A673 (cell line): ENCODE results near the gene NPTX2. TPM values are rescaled to one million over a fixed set of nuclear protein-coding genes. Genes with fewer than 3 reads are reported as not detected.

ENCODE experiments used
- BruUV-seq: library from RNA; stranded (reverse); fragments of 400-500 nt; replicated peaks from 2 replicates; lab custom pipeline; 2021; lab: Mats Ljungman, UMichigan
- CTCF ChIA-PET: fragments of 300-600 bp; sonication (Branson Sonifier 250); formaldehyde crosslinking; loops from one replicate; lab custom pipeline; 2022; ENCODE audit warnings: antibody characterized with exemption; lab: Charles Lee
- POLR2A ChIA-PET: fragments of 300-600 bp; sonication (Branson Sonifier 250); formaldehyde crosslinking; loops from one replicate; lab custom pipeline; 2022; ENCODE audit warnings: antibody characterized with exemption; ENCODE audit not compliant: low non-redundant PET; lab: Charles Lee
- DNase-seq: peaks from one replicate; pipeline ENCODE4 v3.0.0-alpha.2; 2015; ENCODE audit warnings: low spot score
- H3K27ac ChIP-seq: fragments of 200-600 bp; sonication (generic); 2 replicates; pipeline ENCODE4 v1.5.1; 2016; ENCODE audit warnings: mixed run types, low read depth, mild to moderate bottlenecking, mixed read lengths, antibody characterized with exemption, low read length; ENCODE audit not compliant: poor library complexity, severe bottlenecking
- H3K27me3 ChIP-seq: fragments of 200-600 bp; sonication (generic); replicated peaks from 2 replicates; pipeline ENCODE4 v1.6.1; 2017; ENCODE audit warnings: mixed run types, low read depth, mild to moderate bottlenecking, mixed read lengths, antibody characterized with exemption, low read length; ENCODE audit not compliant: insufficient read depth, poor library complexity
- H3K36me3 ChIP-seq: fragments of 200-600 bp; sonication (generic); 2 replicates; pipeline ENCODE4 v1.6.1; 2016; ENCODE audit warnings: mixed run types, mild to moderate bottlenecking, mixed read lengths, antibody characterized with exemption, low read length; ENCODE audit not compliant: insufficient read depth, poor library complexity, severe bottlenecking
- H3K4me1 ChIP-seq: fragments of 200-600 bp; sonication (generic); 2 replicates; pipeline ENCODE4 v1.6.1; 2017; ENCODE audit warnings: mixed run types, mild to moderate bottlenecking, mixed read lengths, antibody characterized with exemption, low read length; ENCODE audit not compliant: insufficient read depth, poor library complexity, severe bottlenecking
- H3K4me3 ChIP-seq: fragments of 200-600 bp; sonication (generic); 2 replicates; pipeline ENCODE4 v1.5.1; 2016; ENCODE audit warnings: low read depth, mixed run types, mild to moderate bottlenecking, mixed read lengths, low read length; ENCODE audit not compliant: poor library complexity, severe bottlenecking
- H3K9me3 ChIP-seq: fragments of 200-600 bp; sonication (generic); 2 replicates; pipeline ENCODE4 v1.6.1; 2016; ENCODE audit warnings: mixed run types, low read depth, mild to moderate bottlenecking, mixed read lengths, antibody characterized with exemption, low read length; ENCODE audit not compliant: poor library complexity, severe bottlenecking
- EZH2 ChIP-seq: fragments of 200-600 bp; sonication (generic); IDR thresholded peaks from 2 replicates; pipeline ENCODE4 v1.6.1; 2017; ENCODE audit warnings: borderline replicate concordance, low read depth, mild to moderate bottlenecking, mixed read lengths, antibody characterized with exemption, low read length; ENCODE audit not compliant: poor library complexity, severe bottlenecking
- intact Hi-C: fragments of 100-400 bp; cut with micrococcal nuclease; formaldehyde crosslinking; loops from one replicate; pipeline ENCODE4 v1.10.0; 2022; ENCODE audit not compliant: unreplicated experiment
- total RNA-seq: library from RNA; stranded (reverse); gene quantifications from 2 replicates; pipeline ENCODE4 v1.2.3, GENCODE V29; 2021
- TF ChIP-seq, protein P1 (sequence below): fragments of 300-800, 200-600 bp; sonication (generic); conservative IDR thresholded peaks from 2 replicates; pipeline ENCODE4 v1.5.1; 2017; ENCODE audit warnings: low read depth, mild to moderate bottlenecking, antibody characterized with exemption, low read length, moderate library complexity, mixed read lengths

Gene NPTX2
- total RNA-seq, 1 experiment from 2014 or later: 2.2 TPM

GRCh38 chr7:98573816-98574215 is 43.3 kb upstream of the NPTX2 start:
- no peak for TF ChIP-seq EZH2
- TF ChIP-seq, protein P1, sequence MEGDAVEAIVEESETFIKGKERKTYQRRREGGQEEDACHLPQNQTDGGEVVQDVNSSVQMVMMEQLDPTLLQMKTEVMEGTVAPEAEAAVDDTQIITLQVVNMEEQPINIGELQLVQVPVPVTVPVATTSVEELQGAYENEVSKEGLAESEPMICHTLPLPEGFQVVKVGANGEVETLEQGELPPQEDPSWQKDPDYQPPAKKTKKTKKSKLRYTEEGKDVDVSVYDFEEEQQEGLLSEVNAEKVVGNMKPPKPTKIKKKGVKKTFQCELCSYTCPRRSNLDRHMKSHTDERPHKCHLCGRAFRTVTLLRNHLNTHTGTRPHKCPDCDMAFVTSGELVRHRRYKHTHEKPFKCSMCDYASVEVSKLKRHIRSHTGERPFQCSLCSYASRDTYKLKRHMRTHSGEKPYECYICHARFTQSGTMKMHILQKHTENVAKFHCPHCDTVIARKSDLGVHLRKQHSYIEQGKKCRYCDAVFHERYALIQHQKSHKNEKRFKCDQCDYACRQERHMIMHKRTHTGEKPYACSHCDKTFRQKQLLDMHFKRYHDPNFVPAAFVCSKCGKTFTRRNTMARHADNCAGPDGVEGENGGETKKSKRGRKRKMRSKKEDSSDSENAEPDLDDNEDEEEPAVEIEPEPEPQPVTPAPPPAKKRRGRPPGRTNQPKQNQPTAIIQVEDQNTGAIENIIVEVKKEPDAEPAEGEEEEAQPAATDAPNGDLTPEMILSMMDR: no peak
- no TSS peak for BruUV-seq
- DNase-seq: no peak
- intact Hi-C loops: no loop called here
- CTCF ChIA-PET: no interaction called here
- peaks cover 4% of the 10 kb centered on the region for H3K9me3 ChIP-seq
- no peaks in the 10 kb centered on the region for H3K27me3 ChIP-seq
- H3K4me1 ChIP-seq: no peaks in the 10 kb centered on the region
- POLR2A ChIA-PET: no interaction called here
- no peak overlapping the region for H3K4me3 ChIP-seq
- H3K36me3 ChIP-seq: no peaks in the 10 kb centered on the region
- H3K27ac ChIP-seq: no peak overlapping the region

DNA sequence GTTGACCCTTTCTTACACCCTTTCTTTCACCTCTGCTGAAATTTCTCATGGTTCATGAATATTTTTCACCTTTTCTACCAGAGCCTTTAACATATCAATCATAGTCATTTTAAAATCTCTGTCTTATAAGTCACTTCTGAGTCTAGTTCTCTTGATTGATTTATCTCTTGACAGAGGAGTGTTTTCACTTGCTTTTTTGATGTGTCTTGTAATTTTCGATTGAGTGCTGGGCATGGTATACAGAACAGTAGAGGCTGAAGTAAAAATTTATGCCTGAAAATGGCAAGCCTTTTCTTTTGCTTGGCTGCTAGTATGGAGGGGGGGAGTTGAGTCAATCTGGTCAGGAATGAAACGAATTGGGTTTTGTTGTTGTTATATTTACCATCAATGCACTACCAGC is 41.2 kb upstream of the NPTX2 start:
- no peaks in the 10 kb centered on the region for H3K36me3 ChIP-seq

DNA sequence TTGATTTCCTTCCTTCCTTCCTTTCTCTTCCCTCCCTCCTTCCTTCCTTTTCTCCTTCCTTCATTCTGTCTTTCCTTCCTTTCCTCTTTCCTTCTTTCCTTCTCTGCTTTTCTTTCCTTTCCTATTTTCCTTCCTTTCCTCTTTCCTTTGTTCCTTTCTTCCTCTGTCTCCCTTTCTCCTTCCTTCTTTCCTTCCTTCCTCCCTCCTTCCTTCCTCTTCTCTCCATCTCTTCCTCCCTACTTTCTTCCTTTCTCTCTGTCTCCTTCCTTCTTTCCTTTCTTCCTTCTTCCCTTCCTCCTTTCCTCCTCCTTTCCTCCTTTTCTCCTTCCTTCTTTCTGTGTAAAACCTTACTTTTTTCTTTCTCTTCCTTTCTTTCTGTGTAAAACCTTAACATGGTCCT is 32.3 kb upstream of the NPTX2 start:
- intact Hi-C loops: no loop called here
- Histone ChIP-seq H3K9me3 (no peaks in the 10 kb centered on the region), H3K4me3 (no peak overlapping the region), H3K27ac (no peak overlapping the region), H3K36me3 (no peaks in the 10 kb centered on the region), H3K27me3 (peaks cover under 1% of the 10 kb centered on the region), H3K4me1 (no peaks in the 10 kb centered on the region)
- no TSS peak for BruUV-seq
- ChIA-PET CTCF (no interaction called here), POLR2A (no interaction called here)
- DNase-seq: no peak
- TF ChIP-seq, protein P1: no peak
- TF ChIP-seq EZH2: no peak

More for the DNA sequence above, 41.2 kb upstream of the NPTX2 start:
- H3K9me3 ChIP-seq: peaks cover 4% of the 10 kb centered on the region
- no peak overlapping the region for H3K4me3 ChIP-seq
- no peaks in the 10 kb centered on the region for H3K4me1 ChIP-seq
- intact Hi-C loops: no loop called here
- H3K27ac ChIP-seq: no peak overlapping the region
- TF ChIP-seq EZH2: no peak
- TF ChIP-seq, protein P1: no peak
- H3K27me3 ChIP-seq: no peaks in the 10 kb centered on the region
- CTCF ChIA-PET: no interaction called here
- POLR2A ChIA-PET: no interaction called here
- no peak for DNase-seq
- BruUV-seq: no TSS peak
